ENCODE measurements around the gene RBM19. TPM values are rescaled to one million over a fixed set of nuclear protein-coding genes. Genes with fewer than 3 reads are reported as not detected.

The RBM19 gene
- total RNA-seq, 2 experiments from 2014 or later = 41.7 to 42.6 TPM

- POLR2A ChIA-PET = no interaction called here
- Mint-ChIP-seq H3K27me3 (no peaks in the 10 kb centered on the region), H3K9me3 (no peaks in the 10 kb centered on the region), H3K4me3 (no peak overlapping the region), H3K4me1 (peaks cover 16% of the 10 kb centered on the region), H3K36me3 (peaks cover 2% of the 10 kb centered on the region), H3K27ac (no peak overlapping the region)
- ATAC-seq (ENCODE audit: low read depth) (no peak), DNase-seq (no peak)
Observed at GRCh38 chr12:113860059-113860820, 105.9 kb downstream of the RBM19 start.

DNA sequence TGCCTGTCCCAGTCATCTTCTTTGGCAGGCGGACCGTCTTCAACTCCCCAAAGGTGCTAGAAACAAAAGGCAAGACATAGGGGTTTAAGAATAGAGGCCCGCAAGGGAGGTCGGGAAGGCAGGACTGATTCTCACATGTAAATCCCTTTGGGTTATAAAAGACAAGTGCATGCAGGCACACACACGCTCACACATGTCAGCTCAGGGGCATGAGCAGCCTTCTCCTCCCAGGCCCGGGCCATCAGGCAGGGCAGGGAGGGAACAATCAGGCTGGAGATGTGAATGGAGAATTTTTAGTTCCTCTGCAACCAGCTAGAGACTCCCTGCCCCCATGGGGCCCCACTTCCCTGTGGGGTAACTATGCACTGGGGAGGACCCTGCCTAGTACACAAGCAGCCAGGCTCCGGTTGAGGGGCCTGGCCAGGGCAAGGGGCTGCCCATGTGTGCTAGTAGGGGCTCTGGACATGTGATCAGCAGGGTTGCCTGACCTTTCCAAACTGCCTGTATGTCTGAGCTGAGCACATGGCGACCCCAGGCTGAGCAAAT is 107.2 kb downstream of the RBM19 start:
- no peaks in the 10 kb centered on the region for H3K36me3 Mint-ChIP-seq
- no peak overlapping the region for H3K27ac Mint-ChIP-seq
- DNase-seq (no peak), ATAC-seq (ENCODE audit: low read depth) (no peak)
- H3K27me3 Mint-ChIP-seq = no peaks in the 10 kb centered on the region
- POLR2A ChIA-PET = no interaction called here
- H3K9me3 Mint-ChIP-seq = no peaks in the 10 kb centered on the region
- H3K4me3 Mint-ChIP-seq = no peak overlapping the region
- peaks cover 16% of the 10 kb centered on the region for H3K4me1 Mint-ChIP-seq

DNA sequence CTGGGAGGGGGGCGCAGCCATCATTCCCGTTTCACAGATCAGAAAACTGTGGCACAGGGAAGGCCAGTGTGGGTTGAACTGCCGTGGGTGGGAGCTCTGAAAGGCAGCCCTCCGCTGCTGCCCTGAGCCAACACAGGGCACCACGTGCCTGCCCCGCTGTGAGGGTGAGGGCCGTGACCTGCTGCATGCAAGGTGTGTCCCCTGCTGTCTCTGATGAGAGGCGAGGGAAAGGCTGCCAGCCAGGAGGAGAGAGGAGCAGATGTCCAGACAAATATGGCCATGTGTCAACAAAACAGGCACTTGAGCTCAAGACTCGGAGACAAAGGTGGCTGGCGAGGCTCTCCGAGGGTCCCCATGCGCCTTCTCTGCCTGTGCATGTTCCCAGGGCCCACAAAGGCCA is 108.8 kb downstream of the RBM19 start:
- Mint-ChIP-seq H3K4me3 (no peak overlapping the region), H3K27ac (no peak overlapping the region), H3K36me3 (no peaks in the 10 kb centered on the region), H3K4me1 (peaks cover 4% of the 10 kb centered on the region), H3K27me3 (no peaks in the 10 kb centered on the region), H3K9me3 (no peaks in the 10 kb centered on the region)
- POLR2A ChIA-PET = no interaction called here
- no peak for ATAC-seq (ENCODE audit: low read depth)
- DNase-seq = no peak

DNA sequence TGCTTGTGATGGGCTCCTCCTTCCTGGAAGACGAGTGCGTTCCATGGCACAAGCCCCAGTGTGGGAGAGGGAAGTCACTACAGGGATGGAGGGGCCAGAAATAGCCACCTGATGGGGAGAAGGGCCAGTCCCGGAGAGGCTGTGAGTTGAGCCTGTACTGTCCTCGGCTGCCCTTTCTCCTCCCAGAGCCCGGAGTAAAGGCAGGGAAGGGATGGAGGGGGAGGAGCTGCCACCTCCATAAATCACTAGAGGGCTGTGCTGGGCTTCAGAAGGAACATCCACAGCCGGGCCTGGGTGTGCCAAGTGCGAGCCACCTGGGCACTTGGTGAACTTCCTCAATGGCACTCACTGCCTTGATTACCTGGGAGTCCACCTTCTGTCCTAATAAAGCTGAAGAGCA is 110.1 kb downstream of the RBM19 start:
- Mint-ChIP-seq H3K9me3 (no peaks in the 10 kb centered on the region), H3K4me3 (no peak overlapping the region), H3K27me3 (no peaks in the 10 kb centered on the region), H3K36me3 (no peaks in the 10 kb centered on the region), H3K27ac (no peak overlapping the region), H3K4me1 (no peaks in the 10 kb centered on the region)
- POLR2A ChIA-PET = no interaction called here
- ATAC-seq (ENCODE audit: low read depth) (no peak), DNase-seq (no peak)

DNA sequence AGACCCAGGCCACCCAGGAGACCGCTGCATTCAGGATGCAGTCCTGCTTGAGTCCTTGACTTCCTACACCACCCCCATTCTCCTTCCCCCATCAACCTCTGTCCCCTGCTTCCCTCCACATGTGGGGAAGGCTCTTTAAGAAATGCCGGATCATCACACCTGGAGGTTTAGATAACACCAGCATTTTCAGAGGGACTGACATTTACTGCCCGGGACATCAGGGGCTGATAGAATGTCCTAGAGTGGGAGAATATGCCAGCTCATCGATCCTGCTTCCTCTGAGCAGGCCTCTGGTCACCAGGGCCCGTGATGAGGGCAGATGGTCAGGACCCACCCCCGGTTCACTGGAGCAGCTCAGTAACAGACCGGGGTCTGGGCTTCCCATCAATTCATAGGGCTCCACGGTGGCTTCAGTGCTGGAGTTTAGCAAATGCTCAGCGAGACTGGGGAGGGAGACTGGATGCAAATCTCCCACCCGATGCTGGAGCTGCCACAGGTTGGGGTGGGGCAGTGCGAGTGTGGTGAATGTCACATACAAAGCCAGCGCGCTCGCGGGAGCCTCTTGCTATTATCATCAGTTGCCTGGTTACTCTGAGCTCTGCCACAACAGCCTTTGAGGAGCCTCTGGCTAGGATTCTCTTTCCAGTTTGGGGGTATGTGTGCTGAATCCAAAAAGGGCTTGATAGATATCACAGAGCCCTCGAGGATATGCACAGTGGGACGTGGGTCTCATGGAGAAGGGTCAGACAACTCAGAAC is 111.6 kb downstream of the RBM19 start:
- no peak overlapping the region for H3K4me3 Mint-ChIP-seq
- no peaks in the 10 kb centered on the region for H3K27me3 Mint-ChIP-seq
- DNase-seq = no peak
- H3K9me3 Mint-ChIP-seq = no peaks in the 10 kb centered on the region
- no peak for ATAC-seq (ENCODE audit: low read depth)
- no peak overlapping the region for H3K27ac Mint-ChIP-seq
- no peaks in the 10 kb centered on the region for H3K36me3 Mint-ChIP-seq
- no peaks in the 10 kb centered on the region for H3K4me1 Mint-ChIP-seq
- POLR2A ChIA-PET = interaction anchor here (0.6 kb wide), 1 partner anchor 1284 kb away, joined by 5 read pairs; no protein-coding TSS in a partner anchor

- POLR2A ChIA-PET = no interaction called here
- Mint-ChIP-seq H3K4me1 (no peaks in the 10 kb centered on the region), H3K4me3 (no peak overlapping the region), H3K36me3 (no peaks in the 10 kb centered on the region), H3K9me3 (no peaks in the 10 kb centered on the region), H3K27ac (no peak overlapping the region), H3K27me3 (no peaks in the 10 kb centered on the region)
- ATAC-seq (ENCODE audit: low read depth) (no peak), DNase-seq (no peak)
Observed at GRCh38 chr12:113853491-113853890, 112.6 kb downstream of the RBM19 start.

- DNase-seq = no peak
- no peaks in the 10 kb centered on the region for H3K9me3 Mint-ChIP-seq
- no peaks in the 10 kb centered on the region for H3K36me3 Mint-ChIP-seq
- H3K27ac Mint-ChIP-seq = no peak overlapping the region
- no peaks in the 10 kb centered on the region for H3K27me3 Mint-ChIP-seq
- POLR2A ChIA-PET = no interaction called here
- H3K4me1 Mint-ChIP-seq = no peaks in the 10 kb centered on the region
- ATAC-seq (ENCODE audit: low read depth) = no peak
- H3K4me3 Mint-ChIP-seq = no peak overlapping the region
Observed at GRCh38 chr12:113852695-113853490, 113.2 kb downstream of the RBM19 start.

DNA sequence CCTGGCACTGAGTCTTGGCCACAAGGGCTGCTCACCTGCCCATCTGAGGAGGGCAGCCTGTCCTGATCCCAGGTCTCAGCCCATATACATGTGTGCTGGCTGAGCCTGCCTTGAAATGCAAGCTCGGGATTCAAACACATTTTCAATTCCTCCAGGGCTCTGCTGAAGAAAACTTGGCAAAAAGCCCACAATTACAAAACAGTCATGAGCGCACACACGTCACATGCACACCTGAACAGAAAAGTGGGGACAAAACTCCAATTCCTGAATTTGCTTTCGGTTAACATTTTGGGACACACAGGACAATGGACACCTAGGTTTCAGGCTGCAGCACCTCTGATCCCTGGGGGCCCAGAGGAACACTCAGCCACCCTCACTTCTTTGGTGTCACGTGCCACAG is 113.9 kb downstream of the RBM19 start:
- Mint-ChIP-seq H3K27me3 (no peaks in the 10 kb centered on the region), H3K36me3 (no peaks in the 10 kb centered on the region), H3K9me3 (no peaks in the 10 kb centered on the region), H3K27ac (no peak overlapping the region), H3K4me1 (no peaks in the 10 kb centered on the region), H3K4me3 (no peak overlapping the region)
- POLR2A ChIA-PET = no interaction called here
- ATAC-seq (ENCODE audit: low read depth) (no peak), DNase-seq (no peak)

GRCh38 chr12:113850309-113851056 is 115.6 kb downstream of the RBM19 start:
- H3K27ac Mint-ChIP-seq = no peak overlapping the region
- ATAC-seq (ENCODE audit: low read depth) = no peak
- DNase-seq = no peak
- H3K4me1 Mint-ChIP-seq = no peaks in the 10 kb centered on the region
- H3K4me3 Mint-ChIP-seq = no peak overlapping the region
- H3K36me3 Mint-ChIP-seq = no peaks in the 10 kb centered on the region
- no peaks in the 10 kb centered on the region for H3K9me3 Mint-ChIP-seq
- H3K27me3 Mint-ChIP-seq = no peaks in the 10 kb centered on the region
- POLR2A ChIA-PET = no interaction called here

- POLR2A ChIA-PET = no interaction called here
- H3K4me1 Mint-ChIP-seq = no peaks in the 10 kb centered on the region
- no peak overlapping the region for H3K4me3 Mint-ChIP-seq
- H3K27ac Mint-ChIP-seq = no peak overlapping the region
- no peaks in the 10 kb centered on the region for H3K27me3 Mint-ChIP-seq
- DNase-seq (no peak), ATAC-seq (ENCODE audit: low read depth) (no peak)
- no peaks in the 10 kb centered on the region for H3K9me3 Mint-ChIP-seq
- no peaks in the 10 kb centered on the region for H3K36me3 Mint-ChIP-seq
Observed at GRCh38 chr12:113847856-113848255, 118.3 kb downstream of the RBM19 start.

DNA sequence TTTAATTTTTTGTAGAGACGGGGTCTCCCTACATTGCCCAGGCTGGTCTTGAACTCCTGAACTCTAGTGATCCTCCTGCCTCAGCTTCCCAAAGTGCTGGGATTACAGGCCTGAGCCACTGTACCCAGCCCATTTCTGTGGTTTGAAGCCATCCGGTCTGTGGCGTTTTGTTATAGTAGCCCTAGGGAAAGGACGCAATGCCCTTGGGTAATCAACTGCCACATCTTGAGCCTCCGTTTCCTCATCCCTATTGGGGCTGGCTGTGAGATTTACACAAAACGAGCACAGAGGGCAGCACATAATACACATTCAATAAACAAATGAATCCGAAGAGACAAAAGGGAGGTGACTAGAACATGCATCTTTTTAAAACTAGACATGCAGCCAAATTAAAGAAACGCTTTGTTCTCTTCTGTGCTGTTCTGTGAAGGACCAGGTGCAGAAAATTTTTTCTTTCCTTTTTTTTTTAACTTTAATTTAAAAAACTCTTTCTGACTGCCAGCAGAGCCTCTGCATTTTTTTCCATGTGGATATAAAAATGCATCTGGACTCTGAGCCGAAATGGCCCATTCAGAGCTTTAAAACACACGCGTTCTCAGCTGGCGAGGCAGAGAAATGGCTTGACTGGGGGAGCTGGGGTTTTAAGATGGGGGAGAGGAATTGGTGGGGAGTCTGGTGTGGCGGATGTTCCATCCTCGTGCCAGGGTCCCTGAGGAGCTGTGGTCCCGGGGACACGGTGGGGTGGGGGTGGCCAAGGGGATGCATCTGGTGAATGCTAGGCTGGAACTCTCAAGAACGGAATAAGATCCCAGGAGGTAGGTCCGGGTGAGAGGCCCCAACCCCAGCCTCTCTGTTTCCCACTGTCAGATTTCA is 119.0 kb downstream of the RBM19 start:
- no peaks in the 10 kb centered on the region for H3K27me3 Mint-ChIP-seq
- ATAC-seq (ENCODE audit: low read depth) = no peak
- H3K9me3 Mint-ChIP-seq = no peaks in the 10 kb centered on the region
- H3K36me3 Mint-ChIP-seq = no peaks in the 10 kb centered on the region
- no peaks in the 10 kb centered on the region for H3K4me1 Mint-ChIP-seq
- POLR2A ChIA-PET = no interaction called here
- H3K27ac Mint-ChIP-seq = no peak overlapping the region
- no peak for DNase-seq
- H3K4me3 Mint-ChIP-seq = no peak overlapping the region

DNA sequence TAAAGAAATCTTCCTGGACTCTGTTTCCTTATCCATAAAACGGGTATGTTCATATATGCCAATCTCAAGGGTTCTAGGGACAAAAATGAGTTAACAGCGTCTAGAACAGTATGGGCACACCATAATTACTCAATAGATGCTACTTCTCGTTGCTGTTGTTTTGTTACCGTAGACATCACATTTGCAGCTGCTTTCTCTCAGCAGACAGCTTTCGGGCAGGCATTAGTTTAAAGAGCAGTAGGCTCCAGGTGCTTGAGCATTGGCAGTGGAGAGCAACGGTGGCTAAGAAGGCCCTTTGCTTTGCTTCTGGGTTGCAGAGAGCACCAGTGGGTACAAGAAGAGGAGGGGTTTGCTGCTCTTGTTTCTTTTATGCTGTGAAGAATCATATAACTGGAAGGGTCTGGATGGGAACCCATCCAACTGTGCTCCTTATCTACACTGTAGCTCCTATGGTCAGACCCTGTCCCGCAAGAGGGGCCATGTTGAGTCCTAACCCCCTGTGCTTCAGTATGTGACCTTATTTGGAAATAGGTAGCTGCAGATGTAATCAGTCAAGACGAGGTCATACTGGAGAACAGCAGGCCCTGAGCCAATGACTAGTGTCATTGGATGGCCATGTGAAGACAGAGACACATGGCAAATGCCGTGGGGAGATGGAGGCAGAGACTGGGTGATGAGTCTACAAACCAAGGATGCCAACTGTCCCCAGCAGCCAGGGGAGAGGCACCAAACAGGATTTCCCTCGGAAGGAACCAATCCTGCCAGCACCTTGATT is 120.0 kb downstream of the RBM19 start:
- Mint-ChIP-seq H3K36me3 (no peaks in the 10 kb centered on the region), H3K27me3 (no peaks in the 10 kb centered on the region), H3K9me3 (no peaks in the 10 kb centered on the region), H3K4me3 (no peak overlapping the region), H3K4me1 (no peaks in the 10 kb centered on the region), H3K27ac (no peak overlapping the region)
- no peak for ATAC-seq (ENCODE audit: low read depth)
- POLR2A ChIA-PET = no interaction called here
- no peak for DNase-seq
